Measurements from ENCODE around the gene ST8SIA6. TPM values are rescaled to one million over a fixed set of nuclear protein-coding genes. Genes with fewer than 3 reads are reported as not detected.
"Not testable (repeated sequence)": the region's sequence is repeated elsewhere in the genome, so short reads cannot be mapped to it uniquely, and the experiment has no call there.

Gene ST8SIA6, protein sequence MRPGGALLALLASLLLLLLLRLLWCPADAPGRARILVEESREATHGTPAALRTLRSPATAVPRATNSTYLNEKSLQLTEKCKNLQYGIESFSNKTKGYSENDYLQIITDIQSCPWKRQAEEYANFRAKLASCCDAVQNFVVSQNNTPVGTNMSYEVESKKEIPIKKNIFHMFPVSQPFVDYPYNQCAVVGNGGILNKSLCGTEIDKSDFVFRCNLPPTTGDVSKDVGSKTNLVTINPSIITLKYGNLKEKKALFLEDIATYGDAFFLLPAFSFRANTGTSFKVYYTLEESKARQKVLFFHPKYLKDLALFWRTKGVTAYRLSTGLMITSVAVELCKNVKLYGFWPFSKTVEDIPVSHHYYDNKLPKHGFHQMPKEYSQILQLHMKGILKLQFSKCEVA
- polyA plus RNA-seq = 10 to 100 TPM in 2 of 3 donors, 1 to 10 TPM in 1; 2.1 to 19.0 (median 16.4) TPM

DNA sequence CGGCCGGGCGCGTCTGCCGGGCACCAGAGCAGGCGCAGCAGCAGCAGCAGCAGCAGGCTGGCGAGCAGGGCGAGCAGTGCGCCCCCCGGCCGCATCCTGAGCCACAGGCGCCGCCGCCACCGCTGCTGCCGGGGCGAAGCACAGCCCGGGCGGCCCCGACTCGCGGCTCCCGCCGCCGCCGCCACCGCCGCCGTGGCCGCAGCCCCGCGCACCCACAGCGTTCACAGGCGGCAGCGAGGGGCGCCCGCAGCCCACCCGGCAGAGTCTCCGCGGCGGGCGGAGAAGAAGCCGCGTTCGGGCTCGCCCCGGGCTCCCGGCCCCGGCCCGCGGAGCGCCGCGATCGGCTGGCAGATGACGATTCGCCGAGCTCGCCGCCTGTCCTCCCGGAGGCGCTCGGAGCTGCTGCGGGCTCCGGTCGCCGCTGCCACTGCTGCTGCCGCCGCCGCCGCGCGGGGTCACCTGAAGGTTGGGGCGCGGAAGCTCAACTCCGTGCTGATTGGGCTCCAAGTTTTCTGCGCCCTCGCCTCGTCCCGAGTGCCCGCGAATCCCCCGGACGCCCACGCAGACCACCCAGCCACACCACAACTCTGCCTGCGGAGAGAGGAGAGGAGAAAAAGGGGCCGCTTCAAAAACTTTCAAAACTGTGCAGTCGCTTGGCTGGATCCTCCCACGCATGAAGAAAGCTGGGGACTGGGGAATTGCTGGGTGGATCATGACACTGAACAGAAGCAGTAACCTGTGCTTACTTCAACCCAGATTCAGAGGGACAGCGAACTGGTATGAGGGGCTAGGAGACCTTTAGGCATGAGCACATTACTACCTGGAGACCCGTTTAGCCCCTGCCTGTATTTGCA is at the start of gene ST8SIA6:
Gene ST8SIA6 (minus strand): TSS at position 435 of the 854 bp plus-strand sequence. CDS start 340 bp downstream, at position 95.
- Mint-ChIP-seq H3K27ac (peak within 1 kb of the TSS; percentile 89 to 96 (median 92)), H3K36me3 (peaks cover 15 to 18% (median 16%) of the 10 kb centered on the region in 3 donors), H3K4me3 (peak within 1 kb of the TSS; percentile 94 to 97 (median 95))

DNA sequence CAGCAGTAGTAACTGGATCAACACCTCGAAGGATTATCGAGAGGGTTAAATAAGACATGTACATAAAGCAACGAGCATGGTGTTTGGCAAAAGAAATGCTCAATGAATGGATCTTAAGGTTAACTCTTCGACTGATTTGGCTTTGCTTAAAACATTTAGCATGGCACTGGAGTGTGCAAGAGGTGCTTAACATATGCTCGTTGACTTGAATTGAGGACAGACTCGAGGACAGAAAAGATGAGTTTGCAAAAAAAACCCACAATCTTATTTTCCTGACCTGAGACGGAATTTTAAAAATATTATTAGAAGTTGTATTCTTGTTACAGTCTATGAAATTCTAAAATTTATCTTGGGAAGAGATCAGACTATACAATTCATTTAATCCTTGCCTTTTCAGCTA is 49.4 kb upstream of the ST8SIA6 start:
- peak overlapping the region in 1 of 5 donors; percentile 57 for H3K4me3 Mint-ChIP-seq
- no peaks in the 10 kb centered on the region for H3K9me3 Mint-ChIP-seq
- peaks cover 69 to 73% of the 10 kb centered on the region in 2 donors for H3K4me1 Mint-ChIP-seq
- H3K36me3 Mint-ChIP-seq = peaks cover 4 to 7% (median 4%) of the 10 kb centered on the region in 3 donors
- H3K27me3 Mint-ChIP-seq (ENCODE audit: low read depth in 3 of 3) = peaks cover 0 to 3% (median 0%) of the 10 kb centered on the region in 3 donors
- DNase-seq = no peak
- H3K27ac Mint-ChIP-seq = peak overlapping the region in 2 of 6 donors; percentile 75 to 97

More for the DNA sequence above, at the start of gene ST8SIA6:
- peak; percentile 67 to 76 (median 74) for DNase-seq
- Mint-ChIP-seq H3K4me1 (peaks cover 39 to 57% of the 10 kb centered on the region in 2 donors), H3K27me3 (ENCODE audit: low read depth in 3 of 3) (peaks cover 8 to 14% (median 12%) of the 10 kb centered on the region in 3 donors), H3K9me3 (peaks cover 0 to 3% (median under 1%) of the 10 kb centered on the region in 6 donors)

DNA sequence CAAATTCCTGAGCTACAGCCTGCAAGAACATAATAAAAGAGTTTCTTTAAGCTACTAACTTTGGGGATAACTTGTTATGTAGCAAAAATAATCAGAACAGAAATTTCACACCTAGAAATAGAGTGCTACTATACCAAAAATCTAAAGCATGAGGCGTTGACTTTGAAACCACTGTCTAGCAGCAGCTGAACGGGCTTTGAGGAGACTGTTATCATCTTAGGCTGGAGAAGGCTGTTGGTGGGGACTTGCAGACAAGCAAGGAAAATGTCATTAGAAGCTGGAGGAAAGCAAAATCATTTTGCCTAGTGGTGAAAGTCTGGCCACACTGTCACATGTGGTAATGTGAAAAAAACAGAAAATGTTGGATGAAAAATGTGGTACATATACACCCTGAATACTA is 48.4 kb upstream of the ST8SIA6 start:
- peaks cover 4 to 7% (median 4%) of the 10 kb centered on the region in 3 donors for H3K36me3 Mint-ChIP-seq
- peak overlapping the region; percentile 6 to 59 (median 48) for H3K4me3 Mint-ChIP-seq
- H3K9me3 Mint-ChIP-seq = no peaks in the 10 kb centered on the region
- H3K4me1 Mint-ChIP-seq = peaks cover 59 to 63% of the 10 kb centered on the region in 2 donors
- peak; percentile 30 to 35 (median 32) for DNase-seq
- peak overlapping the region; percentile 57 to 87 (median 76) for H3K27ac Mint-ChIP-seq
- H3K27me3 Mint-ChIP-seq (ENCODE audit: low read depth in 3 of 3) = peaks cover 0 to 3% (median 0%) of the 10 kb centered on the region in 3 donors

DNA sequence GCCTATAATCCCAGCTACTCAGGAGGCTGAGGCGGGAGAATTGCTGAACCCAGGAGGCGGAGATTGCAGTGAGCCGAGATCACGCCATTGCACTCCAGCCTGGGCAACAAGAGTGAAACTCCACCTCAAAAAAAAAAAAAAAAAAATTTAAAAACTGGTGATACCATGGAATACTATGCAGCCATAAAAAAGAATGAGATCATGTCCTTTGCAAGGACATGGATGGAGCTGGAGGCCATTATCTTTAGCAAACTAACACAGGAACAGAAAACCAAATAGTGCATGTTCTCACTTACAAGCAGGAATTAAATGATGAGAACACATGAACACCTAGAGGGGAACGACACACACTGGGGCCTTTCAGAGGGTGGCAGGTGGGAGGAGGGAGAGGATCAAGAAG is 44.6 kb upstream of the ST8SIA6 start:
- H3K27me3 Mint-ChIP-seq (ENCODE audit: low read depth in 3 of 3); H3K4me3 Mint-ChIP-seq; H3K36me3 Mint-ChIP-seq; H3K9me3 Mint-ChIP-seq; DNase-seq; H3K27ac Mint-ChIP-seq: not testable (repeated sequence)
- peaks cover 21 to 25% of the 10 kb centered on the region in 2 donors for H3K4me1 Mint-ChIP-seq

DNA sequence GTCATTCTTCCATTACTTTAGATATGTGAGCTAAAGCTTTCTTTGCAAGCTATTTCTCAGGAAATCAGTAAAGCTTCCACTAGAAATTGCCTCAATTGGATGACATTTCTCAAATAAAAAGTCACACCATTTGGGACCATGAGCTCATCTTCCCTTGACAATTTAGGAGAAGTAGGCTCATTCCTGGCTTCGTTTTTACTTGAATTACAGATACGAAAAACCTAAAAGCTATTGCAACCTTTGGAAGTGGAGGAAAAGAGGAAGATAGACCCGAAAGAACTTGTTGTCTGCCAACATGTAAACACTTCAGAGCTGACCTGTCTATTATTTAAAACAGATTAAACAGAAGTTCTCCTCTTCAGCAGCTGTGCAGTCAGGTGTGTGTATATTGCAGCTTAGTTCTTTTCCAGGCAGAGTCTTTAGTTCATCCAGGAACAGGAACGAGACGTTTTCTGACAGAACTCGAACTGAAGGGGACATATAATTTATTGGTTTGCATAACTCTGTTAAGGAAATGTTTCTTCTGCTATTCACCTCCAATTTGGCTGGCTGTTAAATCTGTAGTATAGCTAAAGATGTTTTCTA is 43.1 kb upstream of the ST8SIA6 start:
- Mint-ChIP-seq H3K27ac (no peak overlapping the region), H3K4me3 (no peak overlapping the region), H3K27me3 (ENCODE audit: low read depth in 3 of 3) (no peaks in the 10 kb centered on the region), H3K36me3 (peaks cover 4% of the 10 kb centered on the region in 3 donors), H3K4me1 (peaks cover 9 to 10% of the 10 kb centered on the region in 2 donors), H3K9me3 (no peaks in the 10 kb centered on the region)
- no peak for DNase-seq

DNA sequence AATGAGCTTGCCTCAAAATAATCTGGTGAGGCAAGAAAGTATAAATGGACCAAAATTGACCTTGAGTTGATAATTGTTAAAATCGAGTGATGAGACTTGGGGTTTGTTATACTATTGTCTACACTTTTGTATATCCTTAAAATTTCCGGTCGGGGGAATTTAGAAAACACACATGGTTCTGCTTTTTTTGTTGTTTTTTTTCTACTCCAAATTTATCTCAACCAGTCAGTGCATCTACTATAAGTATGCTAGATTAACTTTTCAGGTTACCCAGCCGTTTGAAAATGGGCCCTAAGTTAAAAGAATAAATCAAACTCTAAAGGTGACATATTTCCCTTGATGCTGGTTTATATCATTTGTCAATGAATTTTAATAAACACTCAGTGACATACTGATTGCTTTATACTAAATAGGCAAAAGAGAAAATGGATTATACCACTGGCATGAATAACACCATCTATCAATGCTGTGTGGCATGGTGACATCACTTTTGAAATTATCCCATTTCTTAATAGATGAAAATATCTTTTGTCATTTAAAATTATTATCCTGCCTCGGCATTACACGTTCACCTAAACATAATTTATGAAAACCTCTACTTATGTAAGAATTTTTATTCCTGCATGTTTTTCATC is 40.3 kb upstream of the ST8SIA6 start:
- Mint-ChIP-seq H3K36me3 (peaks cover 0 to 7% (median 3%) of the 10 kb centered on the region in 3 donors), H3K9me3 (no peaks in the 10 kb centered on the region), H3K27ac (no peak overlapping the region), H3K4me1 (no peaks in the 10 kb centered on the region), H3K4me3 (no peak overlapping the region), H3K27me3 (ENCODE audit: low read depth in 3 of 3) (no peaks in the 10 kb centered on the region)
- no peak for DNase-seq

DNA sequence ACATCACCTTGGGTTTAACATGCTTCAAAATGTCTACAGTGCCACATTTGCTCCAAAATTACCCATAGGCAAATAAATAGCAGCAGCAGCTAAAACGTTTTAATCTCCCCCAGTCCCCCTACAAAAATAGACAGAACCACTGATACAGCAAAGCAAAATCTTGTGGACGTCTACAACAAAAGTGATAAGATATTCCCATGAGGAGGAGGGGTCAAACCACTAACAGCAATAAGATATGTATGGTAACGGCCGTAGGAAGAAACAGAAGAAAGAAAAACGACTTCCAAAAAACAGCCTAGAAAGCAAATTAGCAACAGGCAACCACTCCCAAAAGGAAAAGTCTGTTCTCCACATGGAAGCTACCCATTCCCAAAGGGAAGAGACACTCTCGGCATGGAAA is 34.5 kb upstream of the ST8SIA6 start:
- Mint-ChIP-seq H3K9me3 (peaks cover 0 to 3% (median 0%) of the 10 kb centered on the region in 6 donors), H3K36me3 (peaks cover 0 to 10% (median 6%) of the 10 kb centered on the region in 3 donors), H3K27me3 (ENCODE audit: low read depth in 3 of 3) (no peaks in the 10 kb centered on the region), H3K27ac (no peak overlapping the region), H3K4me1 (no peaks in the 10 kb centered on the region), H3K4me3 (no peak overlapping the region)
- DNase-seq = no peak

DNA sequence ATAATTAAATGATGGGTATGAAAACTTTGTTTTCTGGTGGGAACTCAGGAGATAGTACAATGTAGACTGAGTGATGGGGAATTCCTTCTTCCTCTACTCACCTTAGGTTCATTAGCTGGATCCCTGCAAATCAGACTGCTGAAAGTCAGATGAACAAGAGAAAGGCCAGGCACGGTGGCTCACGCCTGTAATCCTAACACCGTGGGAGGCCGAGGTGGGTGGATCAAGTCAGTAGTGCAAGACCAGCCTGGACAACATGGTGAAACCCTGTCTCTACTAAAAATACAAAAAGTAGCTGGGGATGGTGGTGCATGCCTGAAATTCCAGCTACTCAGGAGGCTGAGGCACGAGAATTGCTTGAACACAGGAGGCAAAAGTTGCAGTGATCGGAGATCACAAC is 28.7 kb upstream of the ST8SIA6 start:
- Mint-ChIP-seq H3K9me3 (peaks cover 0 to 7% (median 0%) of the 10 kb centered on the region in 6 donors), H3K36me3 (peaks cover 3 to 12% (median 5%) of the 10 kb centered on the region in 3 donors), H3K4me1 (peaks cover 3 to 12% of the 10 kb centered on the region in 2 donors), H3K4me3 (no peak overlapping the region), H3K27ac (peak overlapping the region in 1 of 6 donors; percentile 75), H3K27me3 (ENCODE audit: low read depth in 3 of 3) (peaks cover 0 to 1% (median 0%) of the 10 kb centered on the region in 3 donors)
- no peak for DNase-seq

DNA sequence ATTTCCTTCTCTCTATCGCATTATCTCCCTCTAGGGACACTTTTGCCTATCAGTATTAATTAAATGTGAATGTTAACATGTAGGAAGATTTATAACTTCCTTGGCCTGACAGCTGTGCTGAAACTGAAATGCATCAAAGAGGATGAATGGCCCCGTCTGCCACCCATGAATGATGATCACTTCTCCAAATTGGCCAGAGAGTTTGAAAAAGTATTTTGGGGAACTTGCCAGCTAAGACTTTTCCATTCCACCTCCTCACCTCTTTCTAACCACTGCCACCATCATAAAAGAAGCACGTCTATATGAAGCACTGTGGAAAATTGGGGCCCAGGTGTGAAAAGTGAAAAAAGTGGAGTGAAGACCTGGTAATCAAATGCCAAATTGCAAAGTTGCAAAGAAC is 25.4 kb upstream of the ST8SIA6 start:
- Mint-ChIP-seq H3K36me3 (peaks cover 0 to 5% (median 5%) of the 10 kb centered on the region in 3 donors), H3K4me3 (no peak overlapping the region), H3K27me3 (ENCODE audit: low read depth in 3 of 3) (peaks cover 0 to 1% (median 0%) of the 10 kb centered on the region in 3 donors), H3K9me3 (peaks cover 0 to 7% (median 0%) of the 10 kb centered on the region in 6 donors), H3K4me1 (peaks cover 3 to 12% of the 10 kb centered on the region in 2 donors), H3K27ac (no peak overlapping the region)
- DNase-seq = no peak

DNA sequence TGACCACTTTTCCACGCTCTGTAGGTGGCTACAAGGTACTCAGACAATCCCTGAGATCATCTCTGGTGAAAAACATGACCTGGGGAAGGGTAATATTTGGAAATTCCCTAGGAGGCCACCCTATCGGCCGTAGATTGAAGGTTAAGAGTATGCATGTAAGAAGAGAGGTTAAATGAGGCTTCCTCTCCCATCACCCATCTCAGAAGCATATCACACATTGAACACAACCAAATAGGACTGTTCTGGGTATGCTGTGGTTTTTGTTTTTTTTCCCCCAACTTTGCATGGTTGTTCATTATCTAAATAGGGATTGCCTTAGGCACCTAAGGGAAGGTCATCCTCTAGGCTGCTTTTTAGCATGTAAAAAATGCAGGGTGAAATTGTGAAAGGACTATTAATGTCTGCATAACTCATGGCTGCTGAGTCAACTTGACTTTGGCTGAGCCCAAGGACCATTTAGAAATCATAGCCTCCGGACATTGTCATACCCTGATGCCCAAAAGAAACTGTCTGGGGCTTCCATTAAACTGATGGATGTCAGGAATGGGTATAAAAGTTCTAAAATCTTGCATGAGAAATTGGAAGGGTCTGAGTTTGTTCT is 24.7 kb upstream of the ST8SIA6 start:
- Mint-ChIP-seq H3K27ac (peak overlapping the region in 1 of 6 donors; percentile 25), H3K4me1 (peaks cover 3 to 12% of the 10 kb centered on the region in 2 donors), H3K4me3 (no peak overlapping the region), H3K36me3 (peaks cover 0 to 5% (median 5%) of the 10 kb centered on the region in 3 donors), H3K9me3 (peaks cover 0 to 7% (median 0%) of the 10 kb centered on the region in 6 donors), H3K27me3 (ENCODE audit: low read depth in 3 of 3) (peaks cover 0 to 1% (median 0%) of the 10 kb centered on the region in 3 donors)
- DNase-seq = no peak

DNA sequence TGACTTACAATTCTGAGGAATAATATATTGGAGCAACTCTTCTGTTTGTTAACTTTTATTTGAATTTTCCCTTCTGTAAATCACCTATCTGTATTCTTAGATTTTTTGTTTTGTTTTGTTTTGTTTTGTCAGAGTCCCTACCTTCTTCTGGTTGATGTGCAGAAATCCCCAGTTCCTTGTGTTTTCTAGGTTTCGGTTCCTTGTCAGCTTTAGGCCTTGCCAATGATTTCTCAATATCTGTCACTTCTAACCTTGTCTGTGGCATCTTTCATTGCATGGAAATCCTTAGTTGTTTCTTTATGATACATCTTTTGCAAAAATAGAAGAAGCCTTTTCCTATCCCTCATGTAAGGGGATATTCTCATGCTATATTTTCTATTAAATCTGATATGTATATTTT is 21.7 kb upstream of the ST8SIA6 start:
- Mint-ChIP-seq H3K9me3 (peaks cover 0 to 1% (median 0%) of the 10 kb centered on the region in 6 donors), H3K27ac (no peak overlapping the region), H3K36me3 (peaks cover 0 to 5% (median 0%) of the 10 kb centered on the region in 3 donors), H3K4me3 (no peak overlapping the region), H3K4me1 (peaks cover 7 to 20% of the 10 kb centered on the region in 2 donors), H3K27me3 (ENCODE audit: low read depth in 3 of 3) (peaks cover 0 to 3% (median 1%) of the 10 kb centered on the region in 3 donors)
- DNase-seq = no peak

DNA sequence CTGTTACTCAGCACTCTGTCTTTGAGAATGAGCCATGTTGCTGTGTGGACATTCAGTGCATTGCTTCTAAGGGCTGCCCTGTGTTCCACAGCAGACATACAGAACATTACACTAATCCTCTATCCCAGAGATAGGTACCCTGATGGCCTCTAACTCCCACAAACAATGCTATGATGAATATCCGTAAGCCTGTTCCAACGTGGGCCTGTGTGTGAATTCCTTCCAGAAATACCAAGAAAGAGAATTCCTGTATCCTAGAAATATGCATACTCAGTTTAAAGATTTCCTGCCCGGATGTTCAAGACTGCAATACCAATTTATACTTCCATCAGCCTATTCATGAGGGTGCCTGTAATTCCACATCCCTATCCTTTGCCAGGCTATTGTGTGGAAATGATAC is 21.3 kb upstream of the ST8SIA6 start:
- H3K9me3 Mint-ChIP-seq = peaks cover 0 to 1% (median 0%) of the 10 kb centered on the region in 6 donors
- H3K27ac Mint-ChIP-seq = no peak overlapping the region
- peaks cover 0 to 3% (median 1%) of the 10 kb centered on the region in 3 donors for H3K27me3 Mint-ChIP-seq (ENCODE audit: low read depth in 3 of 3)
- no peak for DNase-seq
- H3K4me1 Mint-ChIP-seq = peaks cover 7 to 20% of the 10 kb centered on the region in 2 donors
- H3K4me3 Mint-ChIP-seq = no peak overlapping the region
- peaks cover 0 to 2% (median 0%) of the 10 kb centered on the region in 3 donors for H3K36me3 Mint-ChIP-seq

Data from immature natural killer cell (primary cell).